ENCODE results near the gene FRG1.

FRG1 gene

GRCh38 chr4:189917161-189917891 lies 23.3 kb upstream of the FRG1 start:
- TF ChIP-seq EGR1 (IDR thresholded peaks at IDR 0.05), result no peak
- no peak for TF ChIP-seq TEAD4 (IDR thresholded peaks at IDR 0.05)
- no peak for TF ChIP-seq REST (IDR thresholded peaks at IDR 0.05; ENCODE audit: low read depth)
- no peak for TF ChIP-seq CREB1 (IDR thresholded peaks at IDR 0.05; ENCODE audit: low read depth)
- no peak for TF ChIP-seq CEBPB (IDR thresholded peaks at IDR 0.05)
- TF ChIP-seq USF1 (IDR thresholded peaks at IDR 0.05), result no peak
- no peak for TF ChIP-seq TAF1 (IDR thresholded peaks at IDR 0.05; ENCODE audit: low read depth)
- TF ChIP-seq RAD21 (IDR thresholded peaks at IDR 0.05; ENCODE audit: low read depth), result no peak
- no peak for TF ChIP-seq ZBTB7A (IDR thresholded peaks at IDR 0.05; ENCODE audit: low read depth)
- TF ChIP-seq YY1 (IDR thresholded peaks at IDR 0.05; ENCODE audit: low read depth), result no peak
- TF ChIP-seq TCF12 (IDR thresholded peaks at IDR 0.05; ENCODE audit: low read depth), result no peak
- no peak for TF ChIP-seq MAX (IDR thresholded peaks at IDR 0.05)
- no peak for TF ChIP-seq NFIC (IDR thresholded peaks at IDR 0.05)

GRCh38 chr4:189921058-189921457 lies 19.6 kb upstream of the FRG1 start:
- TF ChIP-seq NFIC (IDR thresholded peaks at IDR 0.05), result no peak
- TF ChIP-seq CEBPB (IDR thresholded peaks at IDR 0.05), result no peak
- TF ChIP-seq MAX (IDR thresholded peaks at IDR 0.05), result no peak
- no peak for TF ChIP-seq FOXM1 (IDR thresholded peaks at IDR 0.05; ENCODE audit: borderline replicate concordance, low read depth)
- no peak for TF ChIP-seq REST (IDR thresholded peaks at IDR 0.05; ENCODE audit: low read depth)
- no peak for TF ChIP-seq EGR1 (IDR thresholded peaks at IDR 0.05)
- TF ChIP-seq TAF1 (IDR thresholded peaks at IDR 0.05; ENCODE audit: low read depth), result no peak
- no peak for TF ChIP-seq TCF12 (IDR thresholded peaks at IDR 0.05; ENCODE audit: low read depth)
- no peak for TF ChIP-seq TEAD4 (IDR thresholded peaks at IDR 0.05)
- no peak for TF ChIP-seq ZBTB7A (IDR thresholded peaks at IDR 0.05; ENCODE audit: low read depth)
- no peak for TF ChIP-seq EP300 (IDR thresholded peaks at IDR 0.05; ENCODE audit: borderline replicate concordance)
- TF ChIP-seq USF1 (IDR thresholded peaks at IDR 0.05), result no peak
- no peak for TF ChIP-seq YY1 (IDR thresholded peaks at IDR 0.05; ENCODE audit: low read depth)
- TF ChIP-seq CREB1 (IDR thresholded peaks at IDR 0.05; ENCODE audit: low read depth), result no peak
- TF ChIP-seq RAD21 (IDR thresholded peaks at IDR 0.05; ENCODE audit: low read depth), result no peak

GRCh38 chr4:189941005-189941450 lies 356 bp downstream of the FRG1 start:
- TF ChIP-seq EGR1 (IDR thresholded peaks at IDR 0.05), result peak; percentile 47; the same call in 1 of the 2 replicates
- no peak for TF ChIP-seq CREB1 (IDR thresholded peaks at IDR 0.05; ENCODE audit: low read depth)

- TF ChIP-seq ZBTB7A (IDR thresholded peaks at IDR 0.05; ENCODE audit: low read depth), result no peak
- TF ChIP-seq NFIC (IDR thresholded peaks at IDR 0.05), result no peak
These were observed 33.0 kb downstream of the FRG1 start for GRCh38 chr4:189973646-189974045.

- TF ChIP-seq RAD21 (IDR thresholded peaks at IDR 0.05; ENCODE audit: low read depth) (peak; percentile 27; the same call in 1 of the 2 replicates), EP300 (IDR thresholded peaks at IDR 0.05; ENCODE audit: borderline replicate concordance) (no peak), YY1 (IDR thresholded peaks at IDR 0.05; ENCODE audit: low read depth) (no peak)
These were observed 33.4 kb downstream of the FRG1 start for GRCh38 chr4:189974056-189974455.

- no peak for TF ChIP-seq TCF12 (IDR thresholded peaks at IDR 0.05; ENCODE audit: low read depth)
- no peak for TF ChIP-seq TEAD4 (IDR thresholded peaks at IDR 0.05)
- TF ChIP-seq CEBPB (IDR thresholded peaks at IDR 0.05), result no peak
- TF ChIP-seq NFIC (IDR thresholded peaks at IDR 0.05), result no peak
These were observed 38.8 kb downstream of the FRG1 start for GRCh38 chr4:189979196-189980047.
